HG02852 (cell line): ENCODE data around the gene BOD1.

Source experiments
- ATAC-seq: cut with Tn5 transposase; IDR thresholded peaks from one replicate; pipeline ENCODE4 v1.9.1; 2021; ENCODE audit warnings: mild to moderate bottlenecking, moderate library complexity; ENCODE audit not compliant: unreplicated experiment

The BOD1 gene

DNA sequence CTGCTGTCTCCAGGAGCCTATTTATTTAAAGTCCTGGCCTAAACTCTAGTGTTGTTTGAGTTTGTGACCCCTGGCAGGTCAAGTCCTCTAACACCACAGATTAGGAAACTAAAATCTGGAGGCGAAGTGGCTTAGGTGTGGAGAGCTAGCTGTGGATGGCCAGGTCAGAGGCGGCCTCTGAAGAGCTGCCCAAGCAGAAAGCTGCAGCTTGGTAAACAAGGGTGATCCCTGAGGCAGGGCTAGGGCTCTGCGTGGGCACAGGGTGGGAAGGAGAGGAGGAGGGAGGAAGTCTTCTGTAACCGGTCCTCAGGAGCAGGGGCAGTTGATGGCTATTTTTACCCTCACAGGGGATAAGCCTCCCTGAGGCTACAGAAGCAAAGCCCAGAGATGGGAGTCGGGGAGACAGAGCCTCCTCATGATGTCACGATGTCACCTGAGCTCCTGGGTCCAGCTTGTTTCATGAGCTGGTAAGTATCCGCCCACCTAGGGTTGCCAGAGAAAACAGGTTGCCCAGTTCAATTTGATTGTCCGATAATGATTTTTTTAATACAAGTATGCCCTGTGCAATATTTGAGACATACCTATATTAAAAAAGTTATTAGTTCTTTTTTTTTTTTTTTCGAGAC lies 25.9 kb upstream of the BOD1 start:
- ATAC-seq, result no peak

DNA sequence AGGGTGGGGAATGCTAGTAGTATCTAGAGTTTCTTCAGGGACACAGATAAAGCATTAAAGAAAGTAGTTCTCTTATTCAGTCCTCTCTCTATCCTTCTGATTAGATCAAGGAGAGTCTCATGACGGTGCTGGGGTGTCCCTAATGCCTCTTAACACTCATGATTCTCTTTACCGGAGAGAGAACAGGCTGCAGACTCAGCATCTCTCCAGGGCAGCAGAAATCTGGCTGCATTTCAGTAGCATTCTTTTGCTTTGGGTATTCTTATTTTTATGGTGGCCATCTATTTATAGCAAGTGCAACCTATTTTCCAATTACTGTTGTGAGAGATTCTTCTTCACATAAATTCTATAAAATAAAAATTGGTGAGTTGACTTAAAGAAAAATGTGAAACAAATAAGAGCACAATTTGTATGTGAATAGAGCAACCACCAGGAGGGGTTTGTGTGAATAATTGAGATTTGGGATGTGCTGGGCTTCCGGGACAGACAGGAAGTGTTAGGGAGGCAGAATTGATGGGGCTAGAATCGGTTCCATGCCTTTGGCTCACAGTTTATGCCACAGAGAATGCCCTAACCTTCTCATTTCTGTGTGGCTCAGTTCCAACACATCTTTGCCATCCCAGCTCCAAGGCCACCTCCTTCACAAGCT lies 23.8 kb upstream of the BOD1 start:
- no peak for ATAC-seq

DNA sequence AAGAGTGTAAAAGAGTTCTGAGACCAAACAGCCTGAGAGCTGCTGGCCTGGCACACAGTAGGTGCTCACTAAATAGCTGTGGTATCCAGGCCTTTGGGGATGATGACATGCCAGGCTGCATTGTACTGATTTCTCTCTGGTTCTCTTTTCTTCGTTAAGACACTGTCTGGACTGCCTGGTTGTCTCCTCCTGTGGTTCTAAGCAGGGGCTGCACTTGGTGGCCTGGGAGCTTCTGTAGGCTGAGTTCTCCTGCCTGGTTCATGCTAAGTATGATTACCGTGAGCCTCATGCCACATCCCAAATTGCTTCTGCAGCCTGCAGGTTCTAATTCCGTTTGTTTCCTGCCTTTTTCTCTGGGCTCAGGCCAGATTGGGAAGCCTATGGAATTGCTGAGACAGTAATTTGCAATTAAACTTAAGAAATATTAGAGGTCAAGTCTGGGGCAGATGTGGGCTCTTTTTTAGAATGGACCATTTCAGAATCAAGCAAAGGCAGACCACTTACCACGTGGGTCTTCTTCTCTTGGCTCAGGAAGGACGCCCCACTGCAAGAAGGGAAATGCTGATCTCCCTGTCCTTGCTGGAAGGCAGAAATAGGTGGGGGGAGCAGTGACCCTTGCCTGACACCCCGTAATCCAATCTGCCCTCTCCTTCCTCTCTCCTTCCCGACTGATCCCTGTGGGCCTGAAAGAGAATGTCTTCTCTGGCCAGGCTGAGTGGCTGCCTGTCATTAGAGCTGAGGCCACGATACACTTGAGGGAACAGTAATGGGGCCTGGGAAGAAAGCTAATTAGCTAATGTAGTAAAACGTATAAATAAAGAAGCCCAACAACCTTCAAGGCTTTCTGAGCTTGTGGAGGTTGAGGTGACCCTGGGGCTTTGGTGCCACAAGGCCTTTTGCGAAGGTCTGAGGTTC lies 21.9 kb upstream of the BOD1 start:
- ATAC-seq, result no peak

DNA sequence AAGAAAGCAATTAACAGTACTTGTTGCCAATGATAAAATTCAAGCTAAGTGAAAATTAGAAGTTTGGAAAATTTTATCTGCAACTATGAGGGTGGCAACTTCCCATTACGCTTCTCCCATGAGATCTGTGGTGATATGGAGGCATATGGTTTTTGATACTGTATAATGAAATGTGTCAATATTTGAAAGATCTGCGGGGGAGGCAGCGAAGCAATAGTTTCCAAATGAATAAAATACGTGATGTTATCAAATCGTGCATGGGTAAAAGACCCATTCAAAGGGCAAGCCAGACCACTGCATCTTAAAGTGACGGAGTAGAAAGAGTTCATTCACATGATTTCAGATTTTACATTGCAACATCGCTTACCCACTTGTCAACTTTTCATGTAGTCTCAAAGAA lies 20.9 kb upstream of the BOD1 start:
- no peak for ATAC-seq

DNA sequence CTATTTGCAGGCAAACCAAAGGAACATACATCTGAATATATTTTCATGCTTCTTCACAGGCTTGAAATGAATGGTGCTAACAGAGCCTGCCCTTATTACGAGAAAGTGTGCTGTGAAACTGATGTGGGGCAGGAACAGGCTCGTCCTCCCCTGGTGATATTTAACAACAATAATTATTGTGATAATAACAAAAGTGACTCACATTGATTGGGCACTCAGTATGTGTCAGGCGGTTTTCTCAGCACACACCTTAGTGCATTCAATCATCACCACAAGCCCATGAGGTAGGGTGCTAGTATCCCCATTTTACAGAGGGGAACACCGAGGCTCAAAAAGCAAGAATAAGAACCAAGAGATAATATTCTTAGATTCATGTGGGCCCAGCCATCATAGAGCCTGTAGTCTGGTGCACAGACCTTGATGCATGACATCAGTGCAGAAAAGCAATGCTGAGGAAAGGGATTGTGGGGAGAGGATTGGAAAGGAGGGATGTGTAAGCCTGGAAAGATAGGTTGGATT lies 18.1 kb upstream of the BOD1 start:
- no peak for ATAC-seq

DNA sequence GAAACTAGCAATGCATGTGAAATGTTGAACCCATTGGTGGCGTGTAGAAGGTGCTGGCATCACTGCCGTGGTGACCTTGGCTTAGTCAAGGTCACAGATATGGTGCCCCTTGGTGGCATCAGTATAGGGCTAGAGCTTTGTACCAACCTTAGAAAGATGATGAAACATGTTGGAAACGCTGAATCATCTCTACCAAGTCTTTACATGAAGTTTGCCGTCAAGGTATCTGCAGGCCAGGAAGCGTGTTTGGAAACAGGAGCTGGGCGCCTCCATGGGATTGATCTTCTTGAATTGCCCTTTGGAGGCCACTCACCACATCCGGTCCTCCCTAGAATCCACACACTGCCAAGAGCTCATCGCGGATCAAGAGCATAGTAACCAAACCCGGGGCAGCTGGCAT lies 16.9 kb upstream of the BOD1 start:
- no peak for ATAC-seq

DNA sequence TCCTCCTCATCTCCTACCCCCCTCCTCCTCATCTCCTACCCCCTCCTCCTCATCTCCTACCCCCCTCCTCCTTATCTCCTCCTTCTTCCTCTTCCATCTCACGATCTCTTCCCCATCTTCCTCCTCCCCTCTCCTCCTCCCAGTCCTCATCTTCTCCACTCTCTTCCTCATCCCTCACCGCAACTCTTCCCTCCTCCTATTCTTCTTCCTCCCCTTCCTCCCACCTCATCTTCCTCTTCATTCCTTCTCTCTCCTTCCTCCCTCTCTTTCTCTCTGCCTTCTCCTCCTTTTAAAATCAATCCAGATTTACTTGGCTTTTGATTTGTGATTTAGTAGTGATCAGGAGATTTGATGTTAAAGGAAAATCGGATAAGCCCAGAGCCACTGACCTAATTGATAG lies 15.0 kb upstream of the BOD1 start:
- no peak for ATAC-seq

DNA sequence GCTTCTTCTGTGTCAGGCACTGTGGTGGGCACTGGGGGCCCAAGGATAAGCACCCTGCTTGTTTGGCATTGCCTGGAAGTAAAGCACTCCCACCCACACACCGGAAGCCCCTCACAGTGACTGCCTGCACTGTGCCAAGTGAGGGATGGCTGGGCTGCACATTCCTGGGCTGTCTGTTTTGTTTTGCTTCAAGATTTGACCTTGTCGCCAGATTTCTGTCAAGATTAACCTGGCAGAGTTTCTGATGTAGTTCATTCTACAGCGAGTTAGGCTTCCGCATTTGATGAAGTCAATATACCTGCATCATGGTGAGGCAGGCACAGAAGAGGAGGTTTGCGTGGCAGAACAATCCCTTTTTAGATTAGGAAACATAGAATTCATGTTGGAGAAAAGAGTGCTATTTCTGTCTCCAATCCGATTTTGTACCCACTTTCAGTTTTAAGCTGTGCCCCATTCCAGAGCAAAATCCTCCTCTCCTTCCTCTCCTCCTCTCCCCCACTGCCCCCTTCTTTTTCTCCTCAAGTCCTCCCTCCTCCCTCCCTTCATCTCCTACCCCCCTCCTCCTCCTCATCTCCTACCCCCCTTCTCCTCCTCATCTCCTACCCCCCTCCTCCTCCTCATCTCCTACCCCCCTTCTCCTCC lies 14.4 kb upstream of the BOD1 start:
- ATAC-seq, result no peak

DNA sequence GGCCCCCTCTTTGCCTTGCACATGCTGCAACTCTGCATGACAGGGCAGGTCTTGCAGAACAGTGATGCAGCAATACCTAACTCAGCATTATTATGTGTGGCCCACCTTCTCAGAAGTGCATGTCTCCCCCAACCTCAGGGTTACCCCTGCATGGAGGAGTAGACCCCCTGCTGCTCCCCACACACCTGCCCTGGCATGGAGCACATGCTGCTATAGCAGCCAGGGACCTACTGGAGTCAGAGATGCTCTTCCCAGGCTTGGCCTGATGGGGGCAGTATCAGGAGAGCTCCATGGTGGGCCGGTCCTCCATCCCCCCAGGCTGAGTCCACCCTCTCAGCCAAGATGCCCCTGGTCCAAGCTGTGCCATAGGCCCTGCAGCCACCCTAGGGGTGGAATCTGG lies 13.2 kb upstream of the BOD1 start:
- no peak for ATAC-seq

DNA sequence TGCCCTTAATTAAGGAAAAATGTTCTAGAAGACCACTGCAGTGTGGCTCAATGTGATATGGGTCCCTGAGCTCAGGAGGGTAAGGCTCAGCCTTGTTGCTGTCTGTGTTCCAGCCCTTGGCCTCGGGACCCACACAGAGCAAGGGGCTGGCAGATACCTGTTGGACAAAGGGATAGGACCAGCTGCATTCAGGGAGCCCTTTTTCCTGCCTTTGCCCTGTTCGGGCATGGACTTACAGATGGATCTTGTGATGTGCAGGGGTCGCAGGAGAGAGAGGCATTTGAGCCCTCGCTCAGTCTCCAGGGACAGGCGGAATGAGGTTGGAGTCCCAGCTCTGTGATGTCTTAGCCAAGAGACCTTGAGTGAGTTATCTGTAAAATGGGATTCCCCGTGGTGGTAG lies 12.1 kb upstream of the BOD1 start:
- ATAC-seq, result no peak

DNA sequence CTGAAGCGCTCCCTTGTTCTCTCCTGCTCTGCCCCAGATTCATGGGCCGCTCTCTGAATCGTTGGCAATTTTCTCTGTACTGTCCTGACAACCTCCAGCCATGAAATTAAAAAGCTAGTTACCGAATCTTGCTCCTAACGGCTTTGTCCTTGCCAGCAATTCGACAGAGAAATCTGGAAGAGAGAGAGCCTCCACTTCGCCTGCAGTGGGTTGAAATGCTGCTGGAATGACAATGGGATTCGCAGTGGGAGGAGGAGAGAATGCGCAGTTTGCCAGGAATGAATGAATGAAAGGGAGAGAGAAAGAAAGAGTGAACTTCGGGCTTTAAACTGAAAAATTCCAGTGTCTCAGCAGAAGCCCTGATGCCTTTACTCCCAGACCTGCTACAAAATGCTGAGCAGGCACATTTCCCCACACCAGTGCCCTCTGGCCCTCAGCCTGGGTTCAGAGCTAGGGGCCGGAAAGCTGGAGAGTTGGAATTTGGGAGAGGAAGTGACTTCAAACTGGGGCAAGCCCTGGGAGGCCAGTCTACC lies 11.5 kb upstream of the BOD1 start:
- ATAC-seq, result no peak

DNA sequence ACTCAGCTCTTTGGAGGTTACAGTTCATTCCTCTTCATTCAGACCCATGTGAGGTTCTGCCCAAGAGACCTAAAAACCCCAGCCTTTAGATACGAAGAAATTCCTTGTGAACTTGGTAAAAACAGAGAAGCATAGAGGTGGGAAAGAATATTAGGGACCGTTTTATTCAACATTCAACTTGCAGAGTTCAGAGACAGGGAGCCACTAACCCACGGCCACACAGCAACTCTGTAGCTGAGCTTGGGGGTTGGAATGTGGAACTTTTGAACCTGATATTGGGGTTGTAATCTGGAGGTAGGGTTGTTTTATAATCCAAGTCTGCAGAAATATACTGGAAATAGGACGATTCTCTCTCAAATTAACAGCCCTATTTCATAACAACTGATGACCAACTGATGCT lies 10.8 kb upstream of the BOD1 start:
- ATAC-seq, result no peak

DNA sequence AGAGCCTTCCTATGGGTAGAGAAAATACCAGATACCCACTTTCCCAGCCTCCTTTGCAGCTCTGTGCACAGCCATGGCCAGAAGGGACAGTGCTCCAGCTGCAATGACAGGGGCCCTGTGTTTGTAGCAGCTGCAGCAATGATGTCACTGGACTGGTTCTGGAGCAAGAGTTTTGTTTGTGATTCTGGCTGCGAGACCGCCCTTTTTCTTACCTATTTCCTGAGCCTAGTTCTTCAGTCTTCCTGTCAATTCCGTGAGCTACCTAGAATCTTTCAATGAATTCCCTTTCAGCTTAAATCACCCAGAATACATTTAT lies 10.0 kb upstream of the BOD1 start:
- no peak for ATAC-seq

DNA sequence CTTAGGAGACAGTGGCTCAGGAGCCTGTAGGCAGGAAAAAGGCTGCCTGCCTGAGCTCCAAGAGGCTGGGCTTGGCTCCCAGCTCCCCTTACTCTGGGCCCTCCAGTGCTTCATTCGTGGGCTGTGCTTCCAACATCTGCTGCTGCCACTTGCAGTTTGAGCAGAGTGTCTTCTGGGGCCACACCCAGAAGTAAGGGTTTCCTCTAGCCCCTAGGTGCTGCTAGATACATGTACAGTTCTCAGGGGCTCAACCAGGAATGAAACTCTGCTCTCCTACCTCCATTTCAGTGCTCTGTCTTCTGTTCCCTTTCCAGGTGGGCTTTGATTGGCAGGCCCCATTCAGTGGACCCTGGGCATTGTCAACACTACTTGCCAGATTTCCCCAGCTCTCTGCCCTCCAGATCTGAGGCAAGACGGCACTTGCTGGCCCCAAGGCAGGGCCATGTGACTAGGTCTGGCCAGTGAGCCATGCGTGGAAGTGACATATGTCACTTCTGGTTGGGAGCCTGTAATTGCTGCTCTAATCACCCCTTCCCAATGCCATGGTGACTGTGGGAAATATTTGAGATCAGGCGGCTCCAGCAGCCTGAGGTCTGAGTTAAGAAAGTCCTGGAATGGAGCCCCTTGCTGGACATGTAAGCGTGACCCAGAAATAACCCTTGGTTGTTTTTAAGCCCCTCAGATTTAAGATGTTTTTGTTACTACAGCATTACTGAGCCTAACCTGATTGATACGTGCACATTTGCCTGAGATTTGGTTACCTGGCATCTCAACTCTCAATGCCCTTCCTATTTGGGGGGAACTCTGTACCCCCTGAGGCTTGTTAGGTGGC lies 9.4 kb upstream of the BOD1 start:
- ATAC-seq, result no peak

DNA sequence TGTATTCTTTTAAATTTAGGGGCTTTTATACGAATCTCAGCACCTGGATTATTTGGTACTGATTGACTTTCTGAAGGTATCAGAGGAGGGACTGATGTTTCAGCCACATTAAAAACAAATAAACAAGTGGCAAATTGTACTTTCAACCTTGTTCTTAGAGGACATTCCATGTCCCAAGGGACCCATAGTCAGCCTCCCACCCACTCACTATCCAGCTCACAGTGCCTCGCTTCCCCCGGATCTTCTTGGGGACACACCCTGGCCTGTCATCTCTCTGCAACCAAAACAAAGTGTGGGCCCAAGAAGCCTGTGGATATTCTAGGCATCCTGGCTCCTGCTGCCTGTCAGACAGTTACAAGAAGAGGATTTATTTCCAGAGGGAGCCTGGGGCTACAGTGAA lies 8.8 kb upstream of the BOD1 start:
- ATAC-seq, result no peak

DNA sequence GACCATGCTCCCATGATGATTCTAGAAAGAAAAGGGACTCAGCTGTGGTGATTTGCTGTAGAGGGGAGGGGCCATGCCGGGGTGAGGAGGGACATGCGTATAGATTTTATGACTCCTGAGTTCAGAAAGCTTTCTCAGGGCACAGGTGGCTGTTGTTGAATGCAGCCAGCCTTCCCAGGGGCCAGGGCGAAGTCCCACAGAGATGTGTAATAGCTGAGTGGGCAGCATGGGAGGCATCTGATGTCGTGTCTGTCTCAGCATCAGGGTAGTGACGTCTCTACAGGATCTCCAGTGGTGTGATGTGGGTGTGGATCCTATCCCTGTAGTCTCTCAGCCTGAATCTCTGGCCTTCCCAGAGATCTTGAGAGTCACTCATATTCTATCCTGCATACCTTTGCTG lies 7.8 kb upstream of the BOD1 start:
- no peak for ATAC-seq

DNA sequence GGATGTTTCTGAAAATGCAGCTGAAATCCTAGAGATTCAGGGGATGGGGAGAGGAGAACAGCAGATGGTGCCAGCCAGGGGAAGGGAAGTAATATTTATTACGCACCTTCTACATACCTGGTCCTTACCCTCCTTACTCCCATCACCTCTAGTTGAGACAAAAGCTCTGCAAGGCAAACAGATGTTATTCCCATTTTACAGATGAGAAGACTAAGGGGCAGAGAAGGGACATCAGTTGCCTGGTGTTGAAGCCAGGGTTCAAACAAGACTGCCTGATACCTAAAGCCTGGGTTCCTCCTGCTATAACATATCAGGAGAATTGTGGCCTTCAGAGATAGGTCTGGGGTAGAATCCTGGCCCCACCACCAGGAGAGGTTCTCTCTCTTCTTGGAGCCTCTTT lies 7.3 kb upstream of the BOD1 start:
- no peak for ATAC-seq

DNA sequence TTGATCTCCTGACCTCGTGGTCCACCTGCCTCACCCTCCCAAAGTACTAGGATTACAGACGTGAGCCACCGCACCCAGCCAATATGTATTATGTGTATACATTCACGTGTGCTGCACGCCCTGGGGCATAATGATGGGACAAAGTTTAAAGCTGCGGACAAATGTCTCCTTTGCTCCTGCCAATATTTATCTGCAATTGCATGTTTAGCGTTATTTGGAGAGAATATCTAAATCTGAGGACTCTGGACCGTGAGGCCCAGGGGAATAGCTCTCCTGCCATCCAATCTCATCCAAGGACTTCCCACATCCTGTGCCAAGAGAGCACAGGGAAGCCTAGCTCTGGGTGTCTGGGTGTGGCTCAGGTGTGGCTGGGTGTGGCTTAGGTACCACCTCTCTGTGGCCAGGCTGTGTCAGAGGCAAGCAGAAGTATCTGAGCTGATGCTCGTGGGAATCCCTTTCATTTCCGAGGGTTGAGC lies 6.9 kb upstream of the BOD1 start:
- no peak for ATAC-seq

DNA sequence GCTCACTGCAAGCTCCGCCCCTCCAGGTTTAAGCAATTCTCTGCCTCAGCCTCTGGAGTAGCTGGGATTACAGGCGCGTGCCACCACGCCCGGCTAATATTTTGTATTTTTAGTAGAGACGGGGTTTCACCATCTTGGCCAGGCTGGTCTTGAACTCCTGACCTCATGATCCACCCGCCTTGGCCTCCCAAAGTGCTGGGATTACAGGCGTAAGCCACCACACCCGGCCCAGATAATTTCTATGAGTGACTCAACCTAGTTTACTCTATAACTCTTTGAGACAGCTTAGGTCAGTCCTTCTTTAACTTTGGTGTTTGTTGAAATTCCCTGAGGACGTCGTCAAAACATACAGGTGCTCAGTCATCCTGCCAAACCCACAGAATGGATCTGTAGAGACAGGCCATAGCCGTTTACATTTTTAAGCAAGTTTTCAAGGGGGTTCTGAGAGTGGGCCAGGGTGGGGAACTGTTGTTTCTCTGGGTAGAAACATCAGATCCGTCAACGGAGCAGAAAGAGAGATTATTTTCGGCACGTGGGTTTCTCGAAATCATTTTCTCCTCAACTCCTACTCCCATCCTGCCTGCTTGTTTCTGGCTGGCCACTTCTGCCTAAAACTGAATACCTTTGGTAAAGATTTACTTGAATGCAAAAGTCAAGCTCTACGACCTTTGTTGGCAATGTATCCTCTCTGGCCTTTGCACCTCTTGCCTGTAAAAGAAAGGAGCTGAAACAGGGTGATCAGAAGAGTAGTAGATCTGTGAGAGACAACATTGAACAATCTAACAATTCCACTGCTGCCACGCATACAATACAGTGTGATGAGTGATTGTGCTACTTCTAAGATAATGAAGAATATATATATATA lies 6.0 kb upstream of the BOD1 start:
- ATAC-seq, result no peak
